ENCODE results near the gene RTRAF.

RTRAF gene

GRCh38 chr14:51996148-51996746, 6.9 kb downstream of the RTRAF start:
- DNase-seq = peak in 1 of 2 donors; percentile 33

- DNase-seq = no peak
Measured at GRCh38 chr14:51998348-51998747, 9.0 kb downstream of the RTRAF start.

GRCh38 chr14:51999084-51999483, 9.7 kb downstream of the RTRAF start:
- no peak for DNase-seq

GRCh38 chr14:52000019-52000582, 10.8 kb downstream of the RTRAF start:
- DNase-seq = no peak

- DNase-seq = no peak
Measured at GRCh38 chr14:52000696-52001095, 11.3 kb downstream of the RTRAF start.

GRCh38 chr14:52002542-52002941, 13.2 kb downstream of the RTRAF start:
- DNase-seq = no peak

- DNase-seq = no peak
Measured at GRCh38 chr14:52003324-52003723, 14.0 kb downstream of the RTRAF start.

- DNase-seq = no peak
Measured at GRCh38 chr14:52005625-52006024, 16.3 kb downstream of the RTRAF start.

- no peak for DNase-seq
Measured at GRCh38 chr14:52006361-52006760, 17.0 kb downstream of the RTRAF start.

- no peak for DNase-seq
Measured at GRCh38 chr14:52007211-52007610, 17.9 kb downstream of the RTRAF start.

- DNase-seq = no peak
Measured at GRCh38 chr14:52007637-52008036, 18.3 kb downstream of the RTRAF start.

GRCh38 chr14:52008136-52008535, 18.8 kb downstream of the RTRAF start:
- DNase-seq = no peak

- no peak for DNase-seq
Measured at GRCh38 chr14:52010173-52010693, 20.9 kb downstream of the RTRAF start.

- DNase-seq = no peak
Measured at GRCh38 chr14:52011523-52011922, 22.2 kb downstream of the RTRAF start.

GRCh38 chr14:52012635-52013034, 23.3 kb downstream of the RTRAF start:
- DNase-seq = no peak

GRCh38 chr14:52013984-52014600, 24.7 kb downstream of the RTRAF start:
- no peak for DNase-seq

GRCh38 chr14:52014601-52015267, 25.4 kb downstream of the RTRAF start:
- DNase-seq = peak in 1 of 2 donors; percentile 37

GRCh38 chr14:52015411-52016030, 26.2 kb downstream of the RTRAF start:
- no peak for DNase-seq

- no peak for DNase-seq
Measured at GRCh38 chr14:52018252-52018651, 28.9 kb downstream of the RTRAF start.

GRCh38 chr14:52018970-52019369, 29.6 kb downstream of the RTRAF start:
- no peak for DNase-seq

GRCh38 chr14:52020161-52020714, 30.9 kb downstream of the RTRAF start:
- DNase-seq = no peak

GRCh38 chr14:52020866-52021717, 31.7 kb downstream of the RTRAF start:
- peak in 1 of 2 donors; percentile 37 for DNase-seq

Data from bone marrow (tissue), 2 donors.